ENCODE data around the gene CDC25A.

DNA sequence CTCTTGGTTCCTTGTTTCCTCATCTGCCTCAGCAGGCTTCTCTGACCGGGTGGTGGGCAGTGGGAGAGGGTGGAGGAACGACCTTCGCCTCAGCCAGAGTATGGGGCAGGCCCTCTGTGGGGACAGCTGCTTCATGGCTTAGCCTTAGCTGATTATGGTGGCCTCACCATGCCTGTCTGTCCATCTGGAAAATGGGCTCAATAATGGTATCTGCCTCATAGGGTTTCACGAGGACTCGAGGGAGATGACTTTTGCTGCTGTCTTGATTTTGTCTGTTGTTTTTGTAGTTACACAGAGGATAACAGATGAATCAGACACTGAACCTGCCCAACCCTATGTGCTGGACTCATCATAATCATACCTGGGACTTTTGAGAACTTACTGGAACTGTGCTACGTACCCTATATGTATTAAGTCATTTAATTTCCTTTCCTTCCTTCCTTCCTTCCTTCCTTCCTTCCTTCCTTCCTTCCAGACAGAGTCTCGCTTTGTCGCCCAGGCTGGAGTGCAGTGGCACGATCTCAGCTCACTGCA lies 46.5 kb downstream of the CDC25A start:
- TF ChIP-seq, protein P1, sequence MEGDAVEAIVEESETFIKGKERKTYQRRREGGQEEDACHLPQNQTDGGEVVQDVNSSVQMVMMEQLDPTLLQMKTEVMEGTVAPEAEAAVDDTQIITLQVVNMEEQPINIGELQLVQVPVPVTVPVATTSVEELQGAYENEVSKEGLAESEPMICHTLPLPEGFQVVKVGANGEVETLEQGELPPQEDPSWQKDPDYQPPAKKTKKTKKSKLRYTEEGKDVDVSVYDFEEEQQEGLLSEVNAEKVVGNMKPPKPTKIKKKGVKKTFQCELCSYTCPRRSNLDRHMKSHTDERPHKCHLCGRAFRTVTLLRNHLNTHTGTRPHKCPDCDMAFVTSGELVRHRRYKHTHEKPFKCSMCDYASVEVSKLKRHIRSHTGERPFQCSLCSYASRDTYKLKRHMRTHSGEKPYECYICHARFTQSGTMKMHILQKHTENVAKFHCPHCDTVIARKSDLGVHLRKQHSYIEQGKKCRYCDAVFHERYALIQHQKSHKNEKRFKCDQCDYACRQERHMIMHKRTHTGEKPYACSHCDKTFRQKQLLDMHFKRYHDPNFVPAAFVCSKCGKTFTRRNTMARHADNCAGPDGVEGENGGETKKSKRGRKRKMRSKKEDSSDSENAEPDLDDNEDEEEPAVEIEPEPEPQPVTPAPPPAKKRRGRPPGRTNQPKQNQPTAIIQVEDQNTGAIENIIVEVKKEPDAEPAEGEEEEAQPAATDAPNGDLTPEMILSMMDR (IDR thresholded peaks at IDR 0.05), result no peak
- TF ChIP-seq POLR2A (IDR thresholded peaks at IDR 0.05) (no peak), POLR2AphosphoS5 (IDR thresholded peaks at IDR 0.05) (no peak), EP300 (IDR thresholded peaks at IDR 0.05; ENCODE audit: low read depth) (no peak)
